Dedifferentiated amniotic fluid mesenchymal stem cell (primary cell): ENCODE data around the gene GPR150.

Experiments
- DNase-seq: peaks from one replicate; pipeline ENCODE4 v3.0.0-alpha.2; 2016; ENCODE audit errors: extremely low spot score

The GPR150 gene

GRCh38 chr5:95620030-95620869, at the start of gene GPR150:
GPR150 (plus strand) TSS chr5:95620087; CDS start chr5:95620276, 189 bp downstream.
- no peak for DNase-seq

DNA sequence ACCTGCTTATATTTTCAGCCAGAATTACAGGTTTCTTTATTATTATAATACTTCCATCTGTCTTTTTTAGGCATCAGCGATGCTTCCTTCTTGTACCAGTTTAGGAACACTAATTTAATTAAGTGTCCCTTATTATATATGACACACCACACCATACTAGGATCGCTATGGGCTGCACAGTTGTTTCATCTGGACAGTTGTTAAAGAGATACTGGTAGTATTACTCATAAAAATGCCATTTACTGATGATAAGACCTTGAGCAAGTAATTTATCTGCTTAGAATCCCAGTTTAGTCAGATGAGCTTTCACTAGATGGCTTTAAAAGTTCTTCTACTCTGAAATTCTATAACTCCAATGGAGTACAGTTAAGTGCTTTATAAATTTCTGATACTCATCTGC, 47.9 kb upstream of the GPR150 start:
- no peak for DNase-seq

DNA sequence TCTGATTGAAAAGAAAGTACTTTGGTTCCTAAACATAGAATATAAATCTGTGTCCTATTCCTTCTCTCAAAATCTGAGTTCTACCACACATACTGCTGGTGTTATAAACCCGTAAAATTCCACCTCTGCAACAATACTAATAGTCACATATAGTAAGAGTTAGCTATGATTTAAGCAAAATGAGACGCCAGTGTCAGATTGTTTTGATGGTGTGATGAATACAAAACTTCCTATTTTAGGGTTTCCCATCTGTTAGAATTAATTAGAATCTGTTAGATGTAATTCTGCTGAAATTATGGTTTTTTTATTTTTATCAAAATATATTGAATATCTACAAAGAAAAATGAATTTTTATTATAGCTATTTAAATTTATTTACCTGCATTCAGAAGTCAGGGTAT, 38.3 kb upstream of the GPR150 start:
- no peak for DNase-seq

- DNase-seq = no peak
Observed at GRCh38 chr5:95583992-95584391, 35.9 kb upstream of the GPR150 start.

GRCh38 chr5:95590880-95591279, 29.0 kb upstream of the GPR150 start:
- DNase-seq = no peak

DNA sequence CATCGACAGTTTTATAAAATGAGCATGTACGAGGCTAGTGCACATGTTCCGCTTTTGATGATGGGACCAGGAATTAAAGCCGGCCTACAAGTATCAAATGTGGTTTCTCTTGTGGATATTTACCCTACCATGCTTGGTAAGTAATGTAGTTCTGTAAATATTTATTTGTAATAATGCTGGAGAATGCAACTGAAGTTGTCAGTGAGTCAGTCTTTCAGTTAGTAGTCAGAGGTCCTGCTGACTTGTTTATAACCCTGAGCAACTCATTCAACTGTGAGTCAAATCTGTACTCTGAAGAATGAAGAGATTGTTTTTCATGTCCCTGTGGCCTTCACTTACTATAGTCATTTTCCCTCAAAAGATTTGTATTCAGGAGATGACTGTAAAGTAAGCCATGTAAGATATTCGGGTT, 28.4 kb upstream of the GPR150 start:
- DNase-seq = peak; percentile 66

GRCh38 chr5:95595289-95595931, 24.5 kb upstream of the GPR150 start:
- DNase-seq = no peak

GRCh38 chr5:95599252-95599651, 20.6 kb upstream of the GPR150 start:
- no peak for DNase-seq

DNA sequence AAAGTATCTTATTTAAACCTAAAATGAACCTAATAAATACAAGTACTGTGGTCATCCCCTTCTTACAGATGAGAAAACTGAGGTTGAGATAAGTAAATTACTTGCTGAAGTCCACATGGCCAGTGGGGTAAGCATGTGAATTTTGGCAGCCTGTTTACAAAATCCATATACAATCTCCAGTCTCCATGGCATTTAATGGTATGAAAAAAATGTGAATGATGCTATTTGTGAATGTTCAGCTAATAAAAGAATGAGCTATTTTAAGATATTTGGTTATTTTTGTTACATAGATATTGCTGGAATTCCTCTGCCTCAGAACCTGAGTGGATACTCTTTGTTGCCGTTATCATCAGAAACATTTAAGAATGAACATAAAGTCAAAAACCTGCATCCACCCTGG, 19.3 kb upstream of the GPR150 start:
- DNase-seq = peak; percentile 34

GRCh38 chr5:95605786-95606185, 14.1 kb upstream of the GPR150 start:
- no peak for DNase-seq

GRCh38 chr5:95606419-95606818, 13.5 kb upstream of the GPR150 start:
- DNase-seq = no peak

DNA sequence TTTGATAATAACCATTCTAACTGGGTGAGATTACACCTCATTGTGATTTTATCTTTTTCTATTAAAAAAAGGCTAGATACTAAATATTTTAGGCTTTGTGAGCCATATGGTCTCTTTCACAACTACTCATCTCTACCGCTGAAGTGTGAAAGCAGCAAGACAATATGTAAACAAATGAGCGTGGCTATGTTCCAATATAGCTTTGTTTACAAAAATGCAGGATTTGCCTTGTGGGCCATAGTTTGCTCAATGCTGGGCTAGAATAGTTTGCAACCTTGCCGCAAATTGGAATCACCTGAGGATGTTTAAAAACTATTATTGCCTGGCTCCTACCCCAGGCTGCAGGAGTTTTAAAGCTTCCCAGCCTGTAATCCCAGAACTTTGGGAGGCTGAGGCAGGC, 10.2 kb upstream of the GPR150 start:
- no peak for DNase-seq

DNA sequence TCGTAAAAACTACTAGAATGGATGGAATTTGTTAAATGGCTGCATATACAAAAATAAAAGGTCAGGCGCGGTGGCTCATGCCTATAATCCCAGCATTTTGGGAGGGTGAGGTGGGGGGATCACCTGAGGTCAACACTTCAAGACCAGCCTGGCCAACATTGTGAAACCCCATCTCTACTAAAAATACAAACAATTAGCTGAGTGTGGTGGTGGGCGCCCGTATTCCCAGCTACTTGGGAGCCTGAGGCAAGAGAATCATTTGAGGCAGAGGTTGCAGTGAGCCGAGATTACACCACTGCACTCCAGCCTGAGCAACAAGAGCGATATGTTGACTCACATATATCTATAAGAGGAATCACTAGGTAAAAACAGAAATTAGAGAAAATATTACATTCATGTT, 9.3 kb upstream of the GPR150 start:
- DNase-seq = no peak

GRCh38 chr5:95611396-95611795, 8.5 kb upstream of the GPR150 start:
- no peak for DNase-seq

DNA sequence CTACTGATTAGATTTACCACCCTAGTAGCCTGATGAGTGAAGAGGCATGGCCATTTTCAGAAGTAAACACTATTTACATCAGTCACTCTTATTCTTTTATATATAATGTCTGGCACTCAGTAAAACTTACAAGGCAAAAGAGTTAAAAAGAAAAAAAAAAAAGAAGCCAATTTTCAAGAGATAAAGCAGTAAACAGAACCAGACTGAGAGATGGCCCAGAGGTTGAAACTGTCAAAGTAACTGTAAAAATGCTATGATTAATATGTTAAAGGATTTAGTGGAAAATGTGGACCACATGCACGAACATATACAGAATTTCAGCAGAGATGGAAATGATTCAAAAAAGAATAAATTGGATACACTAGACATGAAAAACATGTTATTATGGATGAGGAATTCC, 6.4 kb upstream of the GPR150 start:
- no peak for DNase-seq

DNA sequence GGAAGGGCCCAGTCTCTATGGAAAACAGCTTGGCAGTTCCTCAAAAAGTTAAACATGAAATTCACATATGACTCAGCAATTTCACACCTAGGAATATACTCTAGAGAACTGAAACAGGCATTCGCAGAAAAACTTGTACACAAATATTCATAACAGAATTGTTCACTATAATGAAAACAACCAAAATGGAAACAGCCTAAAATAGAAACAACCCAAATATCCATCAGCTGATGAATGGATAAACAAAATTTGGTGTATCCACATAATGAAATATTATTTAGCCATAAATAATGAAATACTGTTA, 4.8 kb upstream of the GPR150 start:
- DNase-seq = no peak

DNA sequence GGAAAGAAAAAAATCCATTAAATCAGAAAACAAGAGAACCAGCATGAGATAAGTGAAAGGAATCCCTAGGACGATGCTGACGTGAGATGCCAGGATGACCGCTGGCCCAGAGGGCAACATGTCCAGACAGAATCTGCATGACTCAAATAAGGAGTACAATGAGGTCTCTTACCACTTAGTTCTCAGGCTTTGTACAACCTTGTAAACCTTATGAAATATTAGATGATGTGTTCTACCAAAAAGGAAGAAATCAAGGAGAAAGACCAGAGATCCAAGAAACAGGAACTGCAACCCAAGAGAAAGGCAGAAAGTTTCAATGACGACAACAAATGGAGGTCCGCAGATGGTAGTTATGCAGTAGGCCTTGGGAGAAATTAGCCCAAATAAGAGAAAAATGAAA, 2.8 kb upstream of the GPR150 start:
- no peak for DNase-seq

- DNase-seq = no peak
Observed at GRCh38 chr5:95619096-95619495, 791 bp upstream of the GPR150 start.

- DNase-seq = no peak
Observed at GRCh38 chr5:95619514-95620029, 315 bp upstream of the GPR150 start.

DNA sequence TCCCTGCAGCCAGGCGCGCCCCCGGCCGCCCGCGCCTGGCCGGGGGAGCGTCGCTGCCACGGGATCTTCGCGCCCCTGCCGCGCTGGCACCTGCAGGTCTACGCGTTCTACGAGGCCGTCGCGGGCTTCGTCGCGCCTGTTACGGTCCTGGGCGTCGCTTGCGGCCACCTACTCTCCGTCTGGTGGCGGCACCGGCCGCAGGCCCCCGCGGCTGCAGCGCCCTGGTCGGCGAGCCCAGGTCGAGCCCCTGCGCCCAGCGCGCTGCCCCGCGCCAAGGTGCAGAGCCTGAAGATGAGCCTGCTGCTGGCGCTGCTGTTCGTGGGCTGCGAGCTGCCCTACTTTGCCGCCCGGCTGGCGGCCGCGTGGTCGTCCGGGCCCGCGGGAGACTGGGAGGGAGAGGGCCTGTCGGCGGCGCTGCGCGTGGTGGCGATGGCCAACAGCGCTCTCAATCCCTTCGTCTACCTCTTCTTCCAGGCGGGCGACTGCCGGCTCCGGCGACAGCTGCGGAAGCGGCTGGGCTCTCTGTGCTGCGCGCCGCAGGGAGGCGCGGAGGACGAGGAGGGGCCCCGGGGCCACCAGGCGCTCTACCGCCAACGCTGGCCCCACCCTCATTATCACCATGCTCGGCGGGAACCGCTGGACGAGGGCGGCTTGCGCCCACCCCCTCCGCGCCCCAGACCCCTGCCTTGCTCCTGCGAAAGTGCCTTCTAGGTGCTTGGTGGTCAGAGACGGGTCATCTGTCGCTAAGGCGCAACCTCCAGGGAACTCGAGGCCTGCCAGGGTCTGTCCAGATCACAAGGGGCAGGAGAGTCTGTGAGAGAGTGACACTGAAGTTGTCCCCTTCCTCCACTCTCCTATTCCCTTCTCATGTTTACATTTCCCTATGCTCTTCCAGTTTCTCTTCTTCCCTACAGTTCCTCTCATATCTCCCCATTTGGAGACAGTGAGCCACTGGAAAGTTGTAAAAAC, 1.3 kb downstream of the GPR150 start:
- no peak for DNase-seq

- no peak for DNase-seq
Observed at GRCh38 chr5:95621839-95622629, 2.1 kb downstream of the GPR150 start.
